HCT116 (cell line): Measurements from ENCODE around the gene ZFR. TPM values are rescaled to one million over a fixed set of nuclear protein-coding genes. Genes with fewer than 3 reads are reported as not detected.

Source experiments
- ATAC-seq: fragments of 200-7000 bp; cut with Tn5 transposase; 2 replicates; pipeline ENCODE4 v1.9.1; 2020; ENCODE audit warnings: mild to moderate bottlenecking, moderate library complexity
- BruUV-seq: library from RNA; stranded (reverse); fragments of 400-500 nt; replicated peaks from 2 replicates; lab custom pipeline; 2021; lab: Mats Ljungman, UMichigan
- CTCF ChIA-PET: fragments of 300-600 bp; sonication (Branson Sonifier 250); formaldehyde crosslinking; loops from one replicate; lab custom pipeline; 2021; ENCODE audit warnings: antibody characterized with exemption; lab: Charles Lee
- POLR2A ChIA-PET: fragments of 300-600, 350-600 bp; sonication (Branson Sonifier 250); formaldehyde crosslinking; loops from one replicate; lab custom pipeline; 2021; ENCODE audit warnings: antibody characterized with exemption; lab: Charles Lee
- RAD21 ChIA-PET, 2 experiments: fragments of 300-600 bp; sonication (Branson Sonifier 250); formaldehyde crosslinking; loops; one replicate each; lab custom pipeline; 2023; ENCODE audit warnings: low total read pairs in 2 of 2; ENCODE audit not compliant: uncharacterized antibody in 2 of 2, unreplicated experiment in 2 of 2, low non-redundant PET in 1 of 2; lab: Charles Lee
- DNase-seq: peaks from one replicate; pipeline ENCODE4 v3.0.0-alpha.2; 2010; ENCODE audit warnings: low read depth, low spot score
- H2AFZ ChIP-seq: fragments of 200-600 bp; shearing (Covaris generic), sonication (generic); 2 replicates; pipeline ENCODE4 v1.6.1; 2017; ENCODE audit warnings: low read depth, mixed run types, mixed read lengths, antibody characterized with exemption, low read length; ENCODE audit not compliant: poor library complexity, severe bottlenecking
- H3K27ac ChIP-seq: 2 replicates; pipeline ENCODE4 v1.5.1; 2012; ENCODE audit warnings: low read depth, low read length
- H3K27me3 ChIP-seq: fragments of 200-600 bp; sonication (generic); 2 replicates; pipeline ENCODE4 v1.6.1; 2016; ENCODE audit warnings: mixed run types, low read length, mixed read lengths; ENCODE audit not compliant: insufficient read depth
- H3K36me3 ChIP-seq, 2 experiments: fragments of 200-500 bp in 1 of 2; fragments of 200-600 bp in 1 of 2; sonication (Bioruptor generic) in 1 of 2; sonication (generic) in 1 of 2; 2 replicates each; pipeline versions ENCODE4 v1.5.1 to v1.6.1; 2014 to 2016; ENCODE audit warnings: low read length in 2 of 2, inconsistent platforms in 1 of 2, mixed read lengths in 1 of 2, mixed run types in 1 of 2; ENCODE audit not compliant: insufficient read depth in 2 of 2, control insufficient read depth in 1 of 2
- H3K4me1 ChIP-seq, 2 experiments: fragments of 200-600 bp in 1 of 2; sonication (generic) in 1 of 2; 2 replicates each; pipeline versions ENCODE4 v1.5.1 to v1.6.1; 2012 to 2017; ENCODE audit warnings: low read length in 2 of 2, inconsistent platforms in 1 of 2, mild to moderate bottlenecking in 1 of 2, mixed read lengths in 1 of 2, mixed run types in 1 of 2, moderate library complexity in 1 of 2; ENCODE audit not compliant: insufficient read depth in 2 of 2, control insufficient read depth in 1 of 2
- H3K4me2 ChIP-seq: fragments of 200-600 bp; sonication (generic); 2 replicates; pipeline ENCODE4 v1.6.1; 2017; ENCODE audit warnings: mixed run types, low read length, mixed read lengths
- H3K4me3 ChIP-seq, 2 experiments: fragments of 200-600 bp in 1 of 2; sonication (generic) in 1 of 2; replicated peaks in 1 of 2; 2 replicates each; pipeline ENCODE4 v1.5.1; 2011 to 2016; ENCODE audit warnings: low read length in 2 of 2, control low read depth in 1 of 2, low read depth in 1 of 2, mild to moderate bottlenecking in 1 of 2, mixed read lengths in 1 of 2, mixed run types in 1 of 2
- H3K79me2 ChIP-seq: fragments of 200-600 bp; sonication (generic); 2 replicates; pipeline ENCODE4 v1.6.1; 2017; ENCODE audit warnings: mild to moderate bottlenecking, mixed run types, low read length, moderate library complexity, mixed read lengths; ENCODE audit not compliant: insufficient read depth
- H3K9ac ChIP-seq: fragments of 200-600 bp; sonication (generic); 2 replicates; pipeline ENCODE4 v1.6.1; 2016; ENCODE audit warnings: low read length, mixed read lengths
- H3K9me2 ChIP-seq: fragments of 200-600 bp; sonication (generic), shearing (Covaris generic); 2 replicates; pipeline ENCODE4 v1.6.1; 2017; ENCODE audit warnings: mixed run types, mild to moderate bottlenecking, moderate library complexity; ENCODE audit not compliant: insufficient read depth
- H3K9me3 ChIP-seq, 2 experiments: fragments of 200-500 bp in 1 of 2; fragments of 200-600 bp in 1 of 2; sonication (Bioruptor generic) in 1 of 2; sonication (generic) in 1 of 2; 2 replicates each; pipeline ENCODE4 v1.6.1; 2014 to 2017; ENCODE audit warnings: low read length in 2 of 2, mixed read lengths in 2 of 2, inconsistent platforms in 1 of 2, low read depth in 1 of 2, mild to moderate bottlenecking in 1 of 2, mixed run types in 1 of 2, moderate library complexity in 1 of 2; ENCODE audit not compliant: control insufficient read depth in 1 of 2, insufficient read depth in 1 of 2
- H4K20me1 ChIP-seq: fragments of 200-600 bp; sonication (generic), shearing (Covaris generic); 2 replicates; pipeline ENCODE4 v1.6.1; 2017; ENCODE audit warnings: mixed run types, mild to moderate bottlenecking, moderate library complexity; ENCODE audit not compliant: insufficient read depth
- CBX3 ChIP-seq: IDR thresholded peaks from 2 replicates; pipeline ENCODE4 v1.6.1; 2012; ENCODE audit warnings: low read depth
- ELF1 ChIP-seq: IDR thresholded peaks from 2 replicates; pipeline ENCODE4 v1.6.1; 2012; ENCODE audit warnings: low read depth, borderline replicate concordance
- FOSL1 ChIP-seq: IDR thresholded peaks from 2 replicates; pipeline ENCODE4 v1.6.1; 2012; ENCODE audit warnings: low read depth
- JUND ChIP-seq: IDR thresholded peaks from 2 replicates; pipeline ENCODE4 v1.6.1; 2012
- POLR2A ChIP-seq: IDR thresholded peaks from 2 replicates; pipeline ENCODE4 v1.7.0; 2011; ENCODE audit warnings: borderline replicate concordance; ENCODE audit not compliant: insufficient read depth, insufficient read length; ENCODE audit errors: extremely low read depth
- RAD21 ChIP-seq: IDR thresholded peaks from 2 replicates; pipeline ENCODE4 v1.6.1; 2012; ENCODE audit warnings: low read depth, mild to moderate bottlenecking
- SRF ChIP-seq: IDR thresholded peaks from 2 replicates; pipeline ENCODE4 v1.6.1; 2012; ENCODE audit warnings: low read depth
- YY1 ChIP-seq: IDR thresholded peaks from 2 replicates; pipeline ENCODE4 v1.6.1; 2011; ENCODE audit warnings: low read length, low read depth, moderate library complexity, mild to moderate bottlenecking; ENCODE audit not compliant: insufficient replicate concordance; ENCODE audit errors: extremely low read depth
- ZBTB33 ChIP-seq: IDR thresholded peaks from 2 replicates; pipeline ENCODE4 v1.6.1; 2011; ENCODE audit warnings: mild to moderate bottlenecking, low read length, moderate library complexity; ENCODE audit not compliant: insufficient replicate concordance; ENCODE audit errors: extremely low read depth
- ZFX ChIP-seq: fragments of 450-650 bp; IDR thresholded peaks from 2 replicates; pipeline ENCODE4 v1.6.1; 2017
- intact Hi-C: fragments of 100-400 bp; cut with micrococcal nuclease; formaldehyde crosslinking; loops from 2 replicates; pipeline ENCODE4 v1.10.0; 2022
- total RNA-seq: library from RNA; stranded (reverse); gene quantifications from one replicate; pipeline ENCODE4 v1.2.1, GENCODE V29; 2021; ENCODE audit not compliant: unreplicated experiment
- TF ChIP-seq, protein P1 (sequence below): IDR thresholded peaks from 2 replicates; pipeline ENCODE4 v1.6.1; 2012; ENCODE audit warnings: low read depth

The ZFR gene
- total RNA-seq, 1 experiment from 2014 or later: 65.7 TPM

GRCh38 chr5:32445831-32446614 lies 1.5 kb upstream of the ZFR start:
- Histone ChIP-seq H3K27ac (no peak overlapping the region), H3K9me3 (no peaks in the 10 kb centered on the region), H3K9me2 (no peaks in the 10 kb centered on the region), H4K20me1 (peaks cover 8% of the 10 kb centered on the region; the same call in 1 of the 2 replicates), H3K4me3 (no peak overlapping the region), H3K27me3 (no peaks in the 10 kb centered on the region; the same call in 1 of the 2 replicates), H3K9ac (no peak overlapping the region), H3K4me2 (no peak overlapping the region), H3K36me3 (0 out of 4 replicates have a peak, but pooled peaks cover 0 to 4% of the 10 kb centered on the region in 2 experiments), H3K4me1 (peaks cover 9 to 17% of the 10 kb centered on the region in 2 experiments; a peak in 3 of 4 replicates), H3K79me2 (peaks cover 27% of the 10 kb centered on the region), H2AFZ (no peak overlapping the region)
- DNase-seq (no peak), ATAC-seq (no peak)
- POLR2A ChIA-PET: no interaction called here
- intact Hi-C loops: no loop called here
- TF ChIP-seq RAD21 (no peak), POLR2A (no peak), YY1 (no peak), ELF1 (no peak), ZBTB33 (no peak), ZFX (no peak), SRF (no peak), FOSL1 (no peak), JUND (no peak), CBX3 (no peak)
- TF ChIP-seq, protein P1, sequence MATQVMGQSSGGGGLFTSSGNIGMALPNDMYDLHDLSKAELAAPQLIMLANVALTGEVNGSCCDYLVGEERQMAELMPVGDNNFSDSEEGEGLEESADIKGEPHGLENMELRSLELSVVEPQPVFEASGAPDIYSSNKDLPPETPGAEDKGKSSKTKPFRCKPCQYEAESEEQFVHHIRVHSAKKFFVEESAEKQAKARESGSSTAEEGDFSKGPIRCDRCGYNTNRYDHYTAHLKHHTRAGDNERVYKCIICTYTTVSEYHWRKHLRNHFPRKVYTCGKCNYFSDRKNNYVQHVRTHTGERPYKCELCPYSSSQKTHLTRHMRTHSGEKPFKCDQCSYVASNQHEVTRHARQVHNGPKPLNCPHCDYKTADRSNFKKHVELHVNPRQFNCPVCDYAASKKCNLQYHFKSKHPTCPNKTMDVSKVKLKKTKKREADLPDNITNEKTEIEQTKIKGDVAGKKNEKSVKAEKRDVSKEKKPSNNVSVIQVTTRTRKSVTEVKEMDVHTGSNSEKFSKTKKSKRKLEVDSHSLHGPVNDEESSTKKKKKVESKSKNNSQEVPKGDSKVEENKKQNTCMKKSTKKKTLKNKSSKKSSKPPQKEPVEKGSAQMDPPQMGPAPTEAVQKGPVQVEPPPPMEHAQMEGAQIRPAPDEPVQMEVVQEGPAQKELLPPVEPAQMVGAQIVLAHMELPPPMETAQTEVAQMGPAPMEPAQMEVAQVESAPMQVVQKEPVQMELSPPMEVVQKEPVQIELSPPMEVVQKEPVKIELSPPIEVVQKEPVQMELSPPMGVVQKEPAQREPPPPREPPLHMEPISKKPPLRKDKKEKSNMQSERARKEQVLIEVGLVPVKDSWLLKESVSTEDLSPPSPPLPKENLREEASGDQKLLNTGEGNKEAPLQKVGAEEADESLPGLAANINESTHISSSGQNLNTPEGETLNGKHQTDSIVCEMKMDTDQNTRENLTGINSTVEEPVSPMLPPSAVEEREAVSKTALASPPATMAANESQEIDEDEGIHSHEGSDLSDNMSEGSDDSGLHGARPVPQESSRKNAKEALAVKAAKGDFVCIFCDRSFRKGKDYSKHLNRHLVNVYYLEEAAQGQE: no peak
- BruUV-seq: no TSS peak
- CTCF ChIA-PET: no interaction called here
- RAD21 ChIA-PET: no interaction called here
